HEK293 (cell line): ENCODE measurements around the gene ADAMTS12.

ENCODE experiments used
- CTCF ChIA-PET: fragments of 350-600 bp; formaldehyde crosslinking; extraction: SDS; loops from one replicate; lab custom pipeline; 2021; ENCODE audit warnings: antibody characterized with exemption; lab: Yijun Ruan, JAX
- POLR2A ChIA-PET: fragments of 300-600 bp; formaldehyde crosslinking; extraction: SDS; loops from one replicate; lab custom pipeline; 2020; ENCODE audit warnings: antibody characterized with exemption, inconsistent platforms; lab: Yijun Ruan, JAX
- H3K27ac ChIP-seq: fragments of 200-500 bp; sonication (Bioruptor generic); 2 replicates; pipeline ENCODE4 v1.5.1; 2014; ENCODE audit warnings: low read depth, low read length, control low read depth, inconsistent platforms; ENCODE audit errors: extremely low read depth
- H3K36me3 ChIP-seq, 2 experiments: fragments of 200-500 bp in 1 of 2; sonication (Bioruptor generic) in 1 of 2; 1 replicate in 1 of 2; 2 replicates in 1 of 2; pipeline ENCODE4 v1.5.1; 2014 to 2017; ENCODE audit warnings: inconsistent platforms in 2 of 2, low read length in 2 of 2; ENCODE audit not compliant: control insufficient read depth in 2 of 2, insufficient read depth in 1 of 2
- H3K4me1 ChIP-seq: fragments of 200-500 bp; sonication (Bioruptor generic); 2 replicates; pipeline ENCODE4 v1.5.1; 2014; ENCODE audit warnings: mild to moderate bottlenecking, low read length, inconsistent platforms; ENCODE audit not compliant: control insufficient read depth, insufficient read depth
- H3K4me3 ChIP-seq: 2 replicates; pipeline ENCODE4 v1.5.1; 2011; ENCODE audit warnings: low read depth, mild to moderate bottlenecking, control low read depth, low read length, moderate library complexity
- H3K9me3 ChIP-seq: fragments of 200-500 bp; sonication (Bioruptor generic); 2 replicates; pipeline ENCODE4 v1.5.1; 2014; ENCODE audit warnings: low read depth, low read length, inconsistent platforms; ENCODE audit not compliant: control insufficient read depth, insufficient read depth
- ELK4 ChIP-seq: IDR thresholded peaks from 2 replicates; pipeline ENCODE4 v1.6.1; 2011; ENCODE audit warnings: mild to moderate bottlenecking, low read depth, low read length, borderline replicate concordance
- GLIS2 ChIP-seq: fragments of 450-650 bp; formaldehyde crosslinking; IDR thresholded peaks from 2 replicates; pipeline ENCODE4 v1.5.1; 2016; ENCODE audit warnings: missing biosample characterization, missing genetic modification characterization
- MEIS1 ChIP-seq: sonication (generic); formaldehyde crosslinking; IDR thresholded peaks from 2 replicates; pipeline ENCODE4 v1.8.1; 2022; ENCODE audit warnings: missing genetic modification reagents, mild to moderate bottlenecking, borderline replicate concordance
- MYNN ChIP-seq: fragments of 450-650 bp; formaldehyde crosslinking; IDR thresholded peaks from 2 replicates; pipeline ENCODE4 v1.5.1; 2016; ENCODE audit warnings: missing biosample characterization, missing genetic modification characterization, borderline replicate concordance
- MZF1 ChIP-seq: fragments of 450-650 bp; formaldehyde crosslinking; IDR thresholded peaks from 2 replicates; pipeline ENCODE4 v1.5.1; 2017; ENCODE audit warnings: missing biosample characterization, missing genetic modification characterization, borderline replicate concordance
- REPIN1 ChIP-seq: fragments of 450-650 bp; formaldehyde crosslinking; IDR thresholded peaks from 2 replicates; pipeline ENCODE4 v1.5.1; 2017; ENCODE audit warnings: missing biosample characterization, missing genetic modification characterization, low read depth
- ZBTB44 ChIP-seq: fragments of 450-650 bp; IDR thresholded peaks from 2 replicates; pipeline ENCODE4 v1.5.1; 2018; ENCODE audit warnings: missing biosample characterization, mild to moderate bottlenecking, missing genetic modification characterization
- ZBTB6 ChIP-seq: fragments of 450-650 bp; formaldehyde crosslinking; IDR thresholded peaks from 2 replicates; pipeline ENCODE4 v1.5.1; 2017; ENCODE audit warnings: missing biosample characterization, missing genetic modification characterization
- ZFP37 ChIP-seq: fragments of 450-650 bp; formaldehyde crosslinking; IDR thresholded peaks from 2 replicates; pipeline ENCODE4 v1.5.1; 2016; ENCODE audit warnings: missing biosample characterization, missing genetic modification characterization
- ZNF132 ChIP-seq: fragments of 450-650 bp; formaldehyde crosslinking; IDR thresholded peaks from 2 replicates; pipeline ENCODE4 v1.5.1; 2017; ENCODE audit warnings: missing biosample characterization, missing genetic modification characterization, borderline replicate concordance
- ZNF16 ChIP-seq: fragments of 450-650 bp; formaldehyde crosslinking; IDR thresholded peaks from 2 replicates; pipeline ENCODE4 v1.5.1; 2016; ENCODE audit warnings: low read depth, missing biosample characterization, missing genetic modification characterization
- ZNF184 ChIP-seq: fragments of 450-650 bp; IDR thresholded peaks from 2 replicates; pipeline ENCODE4 v1.5.1; 2018; ENCODE audit warnings: missing biosample characterization, mild to moderate bottlenecking, missing genetic modification characterization
- ZNF292 ChIP-seq: fragments of 450-650 bp; formaldehyde crosslinking; IDR thresholded peaks from 2 replicates; pipeline ENCODE4 v1.5.1; 2016; ENCODE audit warnings: low read depth, missing biosample characterization, missing genetic modification characterization, borderline replicate concordance
- ZNF335 ChIP-seq: fragments of 450-650 bp; formaldehyde crosslinking; conservative IDR thresholded peaks from 2 replicates; pipeline ENCODE4 v1.5.1; 2016; ENCODE audit warnings: missing biosample characterization, missing genetic modification characterization
- ZNF350 ChIP-seq: fragments of 450-650 bp; formaldehyde crosslinking; IDR thresholded peaks from 2 replicates; pipeline ENCODE4 v1.5.0; 2017; ENCODE audit warnings: missing biosample characterization, mild to moderate bottlenecking, missing genetic modification characterization
- ZNF426 ChIP-seq: fragments of 450-650 bp; formaldehyde crosslinking; IDR thresholded peaks from 2 replicates; pipeline ENCODE4 v1.5.1; 2017; ENCODE audit warnings: missing biosample characterization, missing genetic modification characterization, mild to moderate bottlenecking, inconsistent platforms, moderate library complexity
- ZNF571 ChIP-seq: fragments of 450-650 bp; formaldehyde crosslinking; IDR thresholded peaks from 2 replicates; pipeline ENCODE4 v1.5.0; 2017; ENCODE audit warnings: missing biosample characterization, missing genetic modification characterization
- ZNF704 ChIP-seq: fragments of 450-650 bp; formaldehyde crosslinking; IDR thresholded peaks from 2 replicates; pipeline ENCODE4 v1.5.1; 2016; ENCODE audit warnings: missing biosample characterization, missing genetic modification characterization
- ZNF830 ChIP-seq: fragments of 450-650 bp; IDR thresholded peaks from 2 replicates; pipeline ENCODE4 v1.5.0; 2018; ENCODE audit warnings: missing biosample characterization, missing genetic modification characterization, low read depth, mild to moderate bottlenecking, moderate library complexity
- ZSCAN30 ChIP-seq: fragments of 450-650 bp; IDR thresholded peaks from 2 replicates; pipeline ENCODE4 v1.5.1; 2018; ENCODE audit warnings: missing biosample characterization, mild to moderate bottlenecking, missing genetic modification characterization, moderate library complexity
- ZXDB ChIP-seq: fragments of 450-650 bp; formaldehyde crosslinking; IDR thresholded peaks from 2 replicates; pipeline ENCODE4 v1.5.1; 2016; ENCODE audit warnings: missing biosample characterization, missing genetic modification characterization

The ADAMTS12 gene

GRCh38 chr5:33840927-33841547 is 50.8 kb downstream of the ADAMTS12 start:
- Histone ChIP-seq H3K36me3 (no peaks in the 10 kb centered on the region), H3K9me3 (no peaks in the 10 kb centered on the region), H3K27ac (no peak overlapping the region), H3K4me1 (no peaks in the 10 kb centered on the region), H3K4me3 (no peak overlapping the region)
- ChIA-PET CTCF (no interaction called here), POLR2A (no interaction called here)
- TF ChIP-seq ZNF335 (no peak), ZNF292 (tag by site-specific recombination) (no peak), ZXDB (tag by site-specific recombination) (no peak), ZNF16 (no peak), MYNN (tag by site-specific recombination) (no peak), ZNF571 (tag by site-specific recombination) (no peak), ZNF704 (tag by site-specific recombination) (no peak), ZNF350 (tag by site-specific recombination) (no peak), ZNF184 (tag by site-specific recombination) (no peak), ZBTB44 (tag by site-specific recombination) (no peak), ZFP37 (tag by site-specific recombination) (no peak)

DNA sequence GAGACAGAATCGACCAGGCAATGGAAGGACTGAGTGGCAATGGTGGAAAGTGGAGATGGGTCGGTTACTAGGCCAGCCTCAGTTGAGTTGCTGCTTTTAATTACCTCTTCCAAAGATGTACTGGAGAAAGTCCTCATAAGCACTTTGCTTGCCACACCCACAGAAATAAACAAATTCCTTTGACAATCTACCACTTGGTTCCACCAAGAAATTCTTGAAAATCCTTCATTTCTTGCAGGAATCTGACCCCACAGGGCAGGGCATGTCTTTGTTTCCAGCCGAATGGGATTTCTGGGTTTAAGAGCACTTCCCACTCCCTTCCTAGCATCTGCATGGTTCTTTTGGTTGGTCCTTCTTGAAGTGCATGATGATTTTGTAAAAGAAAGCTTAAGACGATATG is 54.5 kb downstream of the ADAMTS12 start:
- Histone ChIP-seq H3K9me3 (no peaks in the 10 kb centered on the region), H3K36me3 (no peaks in the 10 kb centered on the region), H3K4me1 (no peaks in the 10 kb centered on the region), H3K4me3 (no peak overlapping the region), H3K27ac (no peak overlapping the region)
- POLR2A ChIA-PET, result no interaction called here
- CTCF ChIA-PET, result no interaction called here
- no peak for TF ChIP-seq ZNF426
- TF ChIP-seq MZF1 (tag by site-specific recombination), result no peak
- no peak for TF ChIP-seq ZNF132 (tag by site-specific recombination)

DNA sequence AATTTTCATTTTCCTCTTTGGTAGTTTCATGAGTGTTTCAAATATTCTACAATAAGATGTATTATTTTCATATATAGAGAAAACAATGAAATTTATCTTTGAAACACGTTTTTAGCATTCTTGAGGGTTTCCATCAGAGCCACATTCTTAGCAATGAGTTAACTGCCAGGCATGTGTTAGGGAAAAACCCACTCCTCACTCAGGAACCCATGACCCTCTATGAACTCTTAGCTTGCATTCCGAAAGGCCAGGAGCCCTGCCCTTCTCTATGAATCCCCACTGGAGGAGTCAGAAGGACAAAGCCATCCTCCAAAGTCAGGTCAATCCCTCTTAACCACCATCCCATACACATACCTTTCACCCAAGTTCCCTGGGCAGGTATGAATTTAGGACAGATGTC is 57.5 kb downstream of the ADAMTS12 start:
- CTCF ChIA-PET, result no interaction called here
- no peak for TF ChIP-seq REPIN1
- no peak for TF ChIP-seq ZNF335
- no peak for TF ChIP-seq ELK4
- no peak for TF ChIP-seq ZNF571 (tag by site-specific recombination)
- no peak for TF ChIP-seq ZNF830
- no peak for TF ChIP-seq ZSCAN30 (tag by site-specific recombination)
- TF ChIP-seq MEIS1, result no peak
- no peak for TF ChIP-seq ZBTB6 (tag by site-specific recombination)
- TF ChIP-seq GLIS2, result no peak
- TF ChIP-seq, all 188 proteins: peak for 0
- H3K27ac ChIP-seq, result no peak overlapping the region
- no peaks in the 10 kb centered on the region for H3K9me3 ChIP-seq
- POLR2A ChIA-PET, result no interaction called here
- H3K36me3 ChIP-seq, result no peaks in the 10 kb centered on the region
- no peaks in the 10 kb centered on the region for H3K4me1 ChIP-seq
- H3K4me3 ChIP-seq, result no peak overlapping the region
